HG03439 (cell line): ENCODE results near the gene PDE8B.

Experiments
- ATAC-seq: cut with Tn5 transposase; IDR thresholded peaks from one replicate; pipeline ENCODE4 v1.9.1; 2021; ENCODE audit warnings: mild to moderate bottlenecking, moderate library complexity; ENCODE audit not compliant: unreplicated experiment

Gene PDE8B

GRCh38 chr5:77316871-77317661 is 106.6 kb downstream of the PDE8B start:
- ATAC-seq, result no peak

- no peak for ATAC-seq
Observed at GRCh38 chr5:77318060-77318459, 107.6 kb downstream of the PDE8B start.

- ATAC-seq, result no peak
Observed at GRCh38 chr5:77319117-77319804, 108.8 kb downstream of the PDE8B start.

GRCh38 chr5:77321793-77322394 is 111.4 kb downstream of the PDE8B start:
- ATAC-seq, result no peak

GRCh38 chr5:77322406-77322805 is 111.9 kb downstream of the PDE8B start:
- no peak for ATAC-seq

- no peak for ATAC-seq
Observed at GRCh38 chr5:77325921-77326541, 115.6 kb downstream of the PDE8B start.

GRCh38 chr5:77326986-77327734 is 116.7 kb downstream of the PDE8B start:
- ATAC-seq, result no peak

- no peak for ATAC-seq
Observed at GRCh38 chr5:77328930-77329647, 118.6 kb downstream of the PDE8B start.

- ATAC-seq, result no peak
Observed at GRCh38 chr5:77329664-77330430, 119.4 kb downstream of the PDE8B start.

GRCh38 chr5:77333036-77333435 is 122.6 kb downstream of the PDE8B start:
- no peak for ATAC-seq

- no peak for ATAC-seq
Observed at GRCh38 chr5:77333451-77334123, 123.1 kb downstream of the PDE8B start.

GRCh38 chr5:77337246-77337645 is 126.8 kb downstream of the PDE8B start:
- no peak for ATAC-seq

- no peak for ATAC-seq
Observed at GRCh38 chr5:77337686-77338085, 127.2 kb downstream of the PDE8B start.

GRCh38 chr5:77339337-77339890 is 128.9 kb downstream of the PDE8B start:
- no peak for ATAC-seq

- ATAC-seq, result no peak
Observed at GRCh38 chr5:77343165-77343564, 132.7 kb downstream of the PDE8B start.

- ATAC-seq, result no peak
Observed at GRCh38 chr5:77347435-77348098, 137.1 kb downstream of the PDE8B start.

- no peak for ATAC-seq
Observed at GRCh38 chr5:77353251-77353650, 142.8 kb downstream of the PDE8B start.

GRCh38 chr5:77354454-77354853 is 144.0 kb downstream of the PDE8B start:
- no peak for ATAC-seq
